ENCODE data around the gene G2E3.

GRCh38 chr14:30581283-30581625, 22.3 kb downstream of the G2E3 start:
- TF ChIP-seq REST (IDR thresholded peaks at IDR 0.05; ENCODE audit: insufficient read depth in 1 of 2, low read depth in 2 of 2, low read length in 2 of 2) = no peak
- TF ChIP-seq POLR2AphosphoS5 (IDR thresholded peaks at IDR 0.05; ENCODE audit: low read depth, low read length) = no peak

Measured in PFSK-1 (cell line).